GM10266 (cell line): ENCODE measurements around the gene CKM.

Experiments used
- DNase-seq: peaks from one replicate; pipeline ENCODE4 v3.0.0; 2012; ENCODE audit errors: extremely low spot score
- CTCF ChIP-seq: IDR thresholded peaks from 2 replicates; pipeline ENCODE4 v1.5.1; 2012; ENCODE audit warnings: mild to moderate bottlenecking, low read depth; ENCODE audit not compliant: control insufficient read depth, insufficient read depth; ENCODE audit errors: missing control alignments

The CKM gene

GRCh38 chr19:45362291-45362690 is 39.6 kb upstream of the CKM start:
- no peak for DNase-seq
- no peak for TF ChIP-seq CTCF

- no peak for TF ChIP-seq CTCF
- no peak for DNase-seq
These were observed 38.9 kb upstream of the CKM start for GRCh38 chr19:45361608-45362007.

GRCh38 chr19:45358213-45358792 is 35.6 kb upstream of the CKM start:
- no peak for DNase-seq
- no peak for TF ChIP-seq CTCF

GRCh38 chr19:45357445-45357783 is 34.7 kb upstream of the CKM start:
- no peak for DNase-seq
- TF ChIP-seq CTCF: no peak

GRCh38 chr19:45356760-45357444 is 34.2 kb upstream of the CKM start:
- no peak for TF ChIP-seq CTCF
- DNase-seq: no peak

GRCh38 chr19:45355910-45356309 is 33.2 kb upstream of the CKM start:
- no peak for TF ChIP-seq CTCF
- no peak for DNase-seq

- DNase-seq: no peak
- TF ChIP-seq CTCF: no peak
These were observed 32.7 kb upstream of the CKM start for GRCh38 chr19:45355402-45355801.
